Stimulated activated CD4-positive, alpha-beta T cell treated with anti-CD3 and anti-CD28 coated beads, Interleukin-12 subunit alpha, Interleukin-12 subunit beta, amount 100 ng/mL, for 48 hours (primary cell): ENCODE results near the gene FOS.
A peak's percentile ranks its signal among the peaks of the same experiment; 100 is the strongest.

Experiments used
- DNase-seq, 3 donors: peaks; one replicate each; pipeline ENCODE4 v3.0.0-alpha.2; 2020; ENCODE audit warnings: low read depth in 2 of 3, low spot score in 1 of 3

FOS gene

GRCh38 chr14:75249958-75250336 lies 28.7 kb upstream of the FOS start:
- DNase-seq: no peak

DNA sequence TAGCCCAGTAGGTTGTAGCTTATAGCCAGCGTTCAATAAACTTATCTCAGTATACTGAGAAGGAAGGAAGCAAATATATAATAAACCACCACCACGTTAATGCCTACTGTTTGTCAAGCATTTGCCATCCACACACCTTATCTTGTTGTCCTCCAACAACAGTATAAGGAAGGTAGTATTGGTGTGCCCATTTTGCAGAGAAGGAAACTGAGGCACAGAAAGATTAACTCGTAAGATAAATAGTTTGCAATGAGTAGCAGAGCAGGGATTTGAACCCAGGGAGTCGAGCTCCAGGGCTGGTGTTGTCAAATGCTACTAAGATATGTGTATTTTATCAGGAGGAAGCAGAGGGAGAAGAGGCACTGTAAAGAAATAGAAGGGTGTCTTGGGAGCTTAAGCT lies 27.8 kb upstream of the FOS start:
- no peak for DNase-seq

DNA sequence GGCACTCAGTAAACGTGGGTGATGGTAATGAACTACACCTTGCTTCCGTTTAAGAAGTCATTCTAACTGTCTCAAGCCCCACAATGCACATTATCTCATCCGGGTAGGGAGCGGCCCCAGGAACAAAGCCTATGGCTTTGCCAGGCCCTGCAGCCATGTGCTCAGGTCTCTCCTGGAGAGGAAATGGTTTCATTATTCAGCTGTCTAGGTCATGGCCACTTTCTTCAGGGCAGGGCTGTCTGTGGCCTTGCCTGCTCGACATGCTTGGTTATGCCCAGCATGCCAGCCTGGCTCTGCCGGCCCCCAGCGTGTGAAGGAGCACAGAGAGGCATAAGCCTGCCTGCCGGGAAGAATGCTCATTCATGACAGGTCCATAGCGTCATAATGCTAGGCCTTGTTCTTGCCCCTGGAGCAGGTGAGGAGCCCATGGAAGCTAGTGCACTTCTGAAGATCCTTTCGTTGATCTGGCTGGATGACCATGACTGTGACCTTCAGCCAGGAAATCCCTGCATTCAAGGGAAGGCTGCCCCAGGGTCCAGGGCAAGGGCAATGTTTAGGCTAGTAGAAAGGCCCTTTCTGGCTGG lies 26.3 kb upstream of the FOS start:
- DNase-seq: no peak

- no peak for DNase-seq
Observed at GRCh38 chr14:75254381-75254822, 24.2 kb upstream of the FOS start.

DNA sequence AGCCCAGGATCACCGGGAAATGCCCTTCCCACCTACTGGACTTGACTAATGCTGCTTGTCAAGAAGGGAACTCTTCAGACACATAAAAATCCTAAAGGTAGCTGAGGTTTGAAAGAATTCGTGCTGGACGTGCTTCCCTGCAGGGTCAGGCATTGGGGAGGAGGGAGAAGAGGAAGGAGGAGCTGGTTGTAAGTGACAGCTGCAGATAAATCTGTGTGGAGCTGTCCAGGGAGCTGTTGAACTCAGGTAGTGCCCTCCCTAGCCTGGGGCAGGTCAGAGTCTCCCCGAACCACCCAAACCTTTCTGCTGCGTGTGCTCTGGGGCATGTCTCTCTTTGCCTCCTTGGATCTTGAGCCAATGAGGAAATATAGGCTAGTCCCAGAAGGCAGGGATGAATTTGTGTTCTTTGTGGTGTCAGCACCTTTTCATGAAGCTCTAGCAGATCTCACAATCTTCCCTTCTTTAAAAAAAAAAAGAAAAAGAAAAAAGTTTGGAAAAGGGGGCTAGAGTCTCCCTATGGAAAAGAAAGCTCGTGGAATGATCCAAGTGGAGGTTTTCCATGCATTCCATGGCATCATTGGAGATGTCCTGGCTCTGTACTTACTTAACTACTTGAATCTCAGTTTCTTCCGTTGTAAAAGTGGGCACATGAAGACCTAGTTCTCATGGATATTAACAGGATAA lies 23.6 kb upstream of the FOS start:
- no peak for DNase-seq

- DNase-seq: no peak
Observed at GRCh38 chr14:75258079-75258802, 20.4 kb upstream of the FOS start.

- DNase-seq: peak; percentile 97 to 99 (median 98)
Observed at GRCh38 chr14:75258803-75259509, 19.7 kb upstream of the FOS start.

DNA sequence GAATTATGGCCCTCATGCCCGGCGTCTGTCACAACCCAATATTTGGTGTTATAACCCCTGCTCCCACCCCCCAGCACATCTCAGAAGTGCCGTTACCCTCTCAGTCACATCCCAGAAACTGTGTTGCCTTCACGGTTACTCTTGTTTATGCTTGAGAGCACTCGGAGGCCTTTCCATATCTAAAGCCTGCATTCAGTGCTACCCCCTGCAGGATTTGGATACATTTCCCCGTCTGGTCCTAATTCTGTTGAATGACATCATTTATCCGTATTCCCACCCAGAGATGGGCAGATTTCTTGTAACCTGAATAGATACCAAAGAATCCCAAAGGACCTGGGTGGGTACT lies 19.1 kb upstream of the FOS start:
- DNase-seq: no peak

DNA sequence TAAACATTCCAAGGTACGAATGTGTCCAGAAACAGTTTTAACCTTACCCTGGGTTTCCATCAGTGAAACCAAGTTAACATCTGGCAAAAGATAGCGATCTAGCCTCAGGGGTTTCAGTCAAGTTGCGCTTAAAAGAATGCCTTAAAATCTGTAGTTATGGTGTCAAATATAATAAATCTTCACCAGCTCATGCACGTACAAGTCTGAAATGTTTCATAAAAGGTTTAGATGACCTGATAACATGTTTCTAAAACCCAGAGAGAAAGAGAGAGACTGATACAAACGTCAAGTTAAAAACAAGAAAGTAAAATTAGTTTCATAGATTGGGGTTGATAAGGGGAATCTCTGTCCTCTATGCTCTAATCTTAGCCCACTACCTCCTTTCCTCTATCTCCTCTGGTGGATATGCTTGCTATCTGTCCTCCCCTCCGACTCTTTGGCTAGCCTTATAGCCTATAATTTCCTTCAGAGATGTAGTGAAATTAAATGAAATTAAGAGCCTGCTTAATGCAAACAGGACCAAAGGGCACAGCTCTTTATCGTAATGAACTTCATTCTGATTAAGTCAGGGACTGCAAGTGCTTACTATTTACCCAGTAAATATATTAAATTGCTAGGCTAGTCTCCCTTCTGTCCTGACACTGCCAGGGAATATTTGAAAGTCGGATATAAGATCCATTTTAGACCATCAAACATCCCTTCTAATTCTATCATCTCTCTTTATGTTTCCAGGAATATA lies 18.4 kb upstream of the FOS start:
- no peak for DNase-seq

DNA sequence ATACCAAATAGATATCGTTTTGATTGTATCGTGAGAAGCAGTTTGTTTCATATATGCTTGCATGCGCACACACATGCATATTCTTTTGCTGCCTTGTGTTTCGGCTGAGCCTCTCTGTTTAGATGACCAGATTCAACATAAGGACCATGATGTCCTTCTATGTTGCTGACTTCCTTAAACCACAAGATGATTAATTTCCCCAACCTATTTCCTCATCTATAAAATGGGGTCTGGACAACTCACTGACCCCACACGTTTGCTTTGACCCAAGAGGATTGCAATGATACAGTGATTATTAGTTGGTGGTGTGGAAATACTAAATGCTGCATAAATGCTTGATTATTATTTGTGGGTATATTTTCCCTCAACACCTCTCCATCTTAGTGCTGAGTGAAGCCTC lies 16.8 kb upstream of the FOS start:
- DNase-seq: no peak

DNA sequence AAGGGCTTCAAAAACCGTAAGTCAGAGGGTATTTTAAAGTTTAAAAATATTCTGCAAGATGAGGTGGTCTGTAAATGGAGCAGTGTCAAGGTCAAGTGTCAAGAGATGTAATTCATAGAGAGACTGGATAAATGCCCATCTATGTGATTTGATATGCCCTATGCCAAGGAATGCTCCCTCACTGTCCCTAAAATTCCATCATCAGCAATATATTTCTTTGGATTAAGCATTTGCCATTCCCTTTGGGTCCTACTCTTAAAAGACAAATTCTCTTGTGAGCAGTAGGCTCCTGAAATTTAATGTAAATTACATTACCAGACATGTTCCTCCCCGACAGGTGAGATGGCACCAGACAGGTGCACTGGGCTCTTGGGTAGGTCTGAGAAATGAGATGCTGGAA lies 16.0 kb upstream of the FOS start:
- DNase-seq: no peak

GRCh38 chr14:75264036-75264435 lies 14.6 kb upstream of the FOS start:
- DNase-seq: no peak

- no peak for DNase-seq
Observed at GRCh38 chr14:75267141-75267721, 11.4 kb upstream of the FOS start.

GRCh38 chr14:75268633-75269550 lies 9.7 kb upstream of the FOS start:
- DNase-seq: no peak

DNA sequence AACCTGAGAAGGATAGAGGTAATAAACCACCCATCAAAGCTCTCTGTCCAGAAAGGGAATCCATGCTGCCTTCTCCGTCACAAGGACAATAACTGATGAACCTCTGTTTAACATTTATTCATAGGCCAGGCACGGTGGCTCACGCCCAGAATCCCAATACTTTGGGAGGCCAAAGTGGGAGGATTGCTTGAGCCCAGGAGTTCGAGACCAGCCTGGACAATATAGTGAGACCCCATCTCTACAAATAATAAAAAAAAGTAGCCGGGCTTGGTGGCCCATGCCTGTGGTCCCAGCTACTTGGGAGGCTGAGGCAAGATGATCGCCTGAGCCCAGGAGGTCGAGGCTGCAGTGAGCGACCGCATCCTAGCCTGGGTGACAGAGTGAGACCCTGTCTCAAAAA lies 7.1 kb upstream of the FOS start:
- no peak for DNase-seq

GRCh38 chr14:75273272-75274049 lies 5.2 kb upstream of the FOS start:
- no peak for DNase-seq

DNA sequence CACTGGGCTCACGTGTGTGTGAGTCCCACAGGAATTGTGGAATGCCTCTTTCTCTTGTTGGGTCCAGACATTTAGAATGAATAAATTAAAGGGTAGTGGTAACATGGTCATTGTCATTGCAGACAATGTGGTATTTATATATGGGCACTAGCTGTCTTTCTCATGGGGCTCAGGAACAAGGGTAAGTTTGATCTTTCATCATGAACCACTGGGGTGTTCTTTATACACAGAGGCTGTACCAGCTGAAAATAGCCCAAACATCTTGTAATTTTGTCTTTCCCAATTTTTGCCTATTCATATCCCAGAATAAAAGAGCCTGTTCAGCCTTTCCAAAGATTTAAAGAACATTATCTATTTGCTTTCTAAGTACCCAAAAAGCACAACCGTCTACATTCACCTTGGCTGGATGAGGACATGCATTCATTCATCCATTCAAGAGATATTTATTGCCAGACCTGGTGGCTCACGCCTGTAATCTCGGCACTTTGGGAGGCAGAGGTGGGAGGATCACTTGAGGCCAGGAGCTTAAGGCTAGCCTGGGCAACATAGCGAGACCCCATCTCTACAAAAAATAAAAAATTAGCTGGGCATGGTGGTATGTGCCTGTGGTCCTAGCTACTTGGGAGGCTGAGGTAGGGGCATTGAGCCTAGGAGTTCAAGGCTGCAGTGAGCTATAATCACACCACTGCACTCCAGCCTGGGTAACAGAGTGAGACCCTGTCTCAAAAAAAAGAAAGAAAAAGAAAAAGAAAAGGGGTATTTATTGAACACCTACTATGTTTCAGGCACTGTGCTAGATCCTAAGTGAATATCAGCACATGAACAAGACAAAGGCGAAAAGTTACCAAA lies 4.4 kb upstream of the FOS start:
- no peak for DNase-seq

- DNase-seq: no peak
Observed at GRCh38 chr14:75274899-75275569, 3.6 kb upstream of the FOS start.
